Nephron progenitor cell (in vitro differentiated cells): ENCODE measurements around the gene ANKMY1.

ENCODE experiments used
- DNase-seq: peaks from one replicate; pipeline ENCODE4 v3.0.0; 2021
- H3K27ac Mint-ChIP-seq: 2 replicates; pipeline ENCODE4 v1.8.0; 2021; ENCODE audit warnings: mild to moderate bottlenecking, moderate library complexity, mixed read lengths
- H3K27me3 Mint-ChIP-seq: 2 replicates; pipeline ENCODE4 v1.8.0; 2021; ENCODE audit warnings: mild to moderate bottlenecking, low read depth, mixed read lengths; ENCODE audit not compliant: poor library complexity
- H3K36me3 Mint-ChIP-seq: 2 replicates; pipeline ENCODE4 v1.8.0; 2021; ENCODE audit warnings: low read depth, mixed read lengths
- H3K4me1 Mint-ChIP-seq: 2 replicates; pipeline ENCODE4 v1.8.0; 2021; ENCODE audit warnings: mixed read lengths
- H3K4me3 Mint-ChIP-seq: 2 replicates; pipeline ENCODE4 v1.8.0; 2021; ENCODE audit warnings: mild to moderate bottlenecking, moderate library complexity, mixed read lengths
- H3K9me3 Mint-ChIP-seq: 2 replicates; pipeline ENCODE4 v1.8.0; 2021; ENCODE audit warnings: mild to moderate bottlenecking, moderate library complexity, mixed read lengths
- CTCF ChIP-seq: fragments of 200-600 bp; sonication (generic); IDR thresholded peaks from 2 replicates; pipeline ENCODE4 v1.5.0; 2021; ENCODE audit warnings: antibody characterized with exemption

ANKMY1 gene

GRCh38 chr2:240467149-240467642, 90.6 kb downstream of the ANKMY1 start:
- Mint-ChIP-seq H3K36me3 (peaks cover 8% of the 10 kb centered on the region), H3K27me3 (no peaks in the 10 kb centered on the region), H3K4me3 (no peak overlapping the region), H3K4me1 (peaks cover 17% of the 10 kb centered on the region), H3K9me3 (peaks cover 9% of the 10 kb centered on the region), H3K27ac (no peak overlapping the region)
- DNase-seq = no peak
- TF ChIP-seq CTCF = no peak

- no peaks in the 10 kb centered on the region for H3K27me3 Mint-ChIP-seq
- H3K27ac Mint-ChIP-seq = no peak overlapping the region
- H3K4me1 Mint-ChIP-seq = peaks cover 17% of the 10 kb centered on the region
- peaks cover 4% of the 10 kb centered on the region for H3K9me3 Mint-ChIP-seq
- peak; percentile 12 for DNase-seq
- TF ChIP-seq CTCF = no peak
- no peak overlapping the region for H3K4me3 Mint-ChIP-seq
- peaks cover 8% of the 10 kb centered on the region for H3K36me3 Mint-ChIP-seq
These were observed 91.1 kb downstream of the ANKMY1 start for GRCh38 chr2:240466579-240467148.

GRCh38 chr2:240465765-240466578, 91.8 kb downstream of the ANKMY1 start:
- Mint-ChIP-seq H3K9me3 (no peaks in the 10 kb centered on the region), H3K4me1 (peaks cover 17% of the 10 kb centered on the region), H3K27me3 (no peaks in the 10 kb centered on the region), H3K27ac (no peak overlapping the region), H3K36me3 (peaks cover 4% of the 10 kb centered on the region), H3K4me3 (no peak overlapping the region)
- DNase-seq = peak; percentile 14
- no peak for TF ChIP-seq CTCF

- peak; percentile 2 for DNase-seq
- Mint-ChIP-seq H3K27me3 (no peaks in the 10 kb centered on the region), H3K27ac (no peak overlapping the region), H3K4me1 (peaks cover 16% of the 10 kb centered on the region), H3K9me3 (no peaks in the 10 kb centered on the region), H3K4me3 (no peak overlapping the region), H3K36me3 (peaks cover 4% of the 10 kb centered on the region)
- no peak for TF ChIP-seq CTCF
These were observed 92.5 kb downstream of the ANKMY1 start for GRCh38 chr2:240465268-240465764.

GRCh38 chr2:240464514-240465241, 93.1 kb downstream of the ANKMY1 start:
- Mint-ChIP-seq H3K36me3 (peaks cover 4% of the 10 kb centered on the region), H3K4me3 (no peak overlapping the region), H3K4me1 (peaks cover 11% of the 10 kb centered on the region), H3K9me3 (no peaks in the 10 kb centered on the region), H3K27ac (no peak overlapping the region), H3K27me3 (no peaks in the 10 kb centered on the region)
- no peak for TF ChIP-seq CTCF
- DNase-seq = no peak
